ENCODE data around the gene TM7SF2.

DNA sequence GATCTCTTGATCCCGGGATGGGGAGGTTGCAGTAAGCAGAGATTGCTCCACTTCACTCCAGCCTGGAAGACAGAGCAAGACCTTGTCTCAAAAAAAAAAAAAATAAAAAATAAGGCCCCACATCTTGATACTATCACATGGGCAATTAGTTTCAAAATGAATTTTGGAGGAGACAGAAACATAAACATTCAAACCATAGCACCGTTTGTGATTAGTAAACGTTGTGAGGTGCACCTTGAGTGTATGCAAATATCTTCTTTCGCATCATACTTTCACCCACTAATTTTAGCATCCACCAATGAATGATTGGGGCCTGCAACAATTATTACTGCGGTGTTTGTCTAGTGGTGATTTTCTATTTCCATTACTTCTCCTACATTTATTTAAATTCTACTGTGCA is 47.3 kb downstream of the TM7SF2 start:
- TF ChIP-seq, protein P1, sequence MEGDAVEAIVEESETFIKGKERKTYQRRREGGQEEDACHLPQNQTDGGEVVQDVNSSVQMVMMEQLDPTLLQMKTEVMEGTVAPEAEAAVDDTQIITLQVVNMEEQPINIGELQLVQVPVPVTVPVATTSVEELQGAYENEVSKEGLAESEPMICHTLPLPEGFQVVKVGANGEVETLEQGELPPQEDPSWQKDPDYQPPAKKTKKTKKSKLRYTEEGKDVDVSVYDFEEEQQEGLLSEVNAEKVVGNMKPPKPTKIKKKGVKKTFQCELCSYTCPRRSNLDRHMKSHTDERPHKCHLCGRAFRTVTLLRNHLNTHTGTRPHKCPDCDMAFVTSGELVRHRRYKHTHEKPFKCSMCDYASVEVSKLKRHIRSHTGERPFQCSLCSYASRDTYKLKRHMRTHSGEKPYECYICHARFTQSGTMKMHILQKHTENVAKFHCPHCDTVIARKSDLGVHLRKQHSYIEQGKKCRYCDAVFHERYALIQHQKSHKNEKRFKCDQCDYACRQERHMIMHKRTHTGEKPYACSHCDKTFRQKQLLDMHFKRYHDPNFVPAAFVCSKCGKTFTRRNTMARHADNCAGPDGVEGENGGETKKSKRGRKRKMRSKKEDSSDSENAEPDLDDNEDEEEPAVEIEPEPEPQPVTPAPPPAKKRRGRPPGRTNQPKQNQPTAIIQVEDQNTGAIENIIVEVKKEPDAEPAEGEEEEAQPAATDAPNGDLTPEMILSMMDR (conservative IDR thresholded peaks at IDR 0.05) = no peak
- no peak for TF ChIP-seq EZH2 (IDR thresholded peaks at IDR 0.05; ENCODE audit: low read depth)
